ENCODE measurements around the gene ELMO1. TPM values are rescaled to one million over a fixed set of nuclear protein-coding genes. Genes with fewer than 3 reads are reported as not detected.

The ELMO1 gene
- total RNA-seq, 1 experiment from 2014 or later, result not detected

- Histone ChIP-seq H3K4me2 (ENCODE audit: low read length) (no peak overlapping the region), H2AFZ (ENCODE audit: low read length) (no peak overlapping the region), H3K9me2 (replicated peaks; ENCODE audit: low read length) (no peaks in the 10 kb centered on the region), H3K9me3 (ENCODE audit: low read length) (no peaks in the 10 kb centered on the region), H3K27ac (ENCODE audit: low read length) (no peak overlapping the region), H4K20me1 (ENCODE audit: low read length) (no peaks in the 10 kb centered on the region), H3K79me2 (ENCODE audit: low read length) (no peaks in the 10 kb centered on the region), H3F3A (ENCODE audit: low read length, unreplicated experiment) (no peaks in the 10 kb centered on the region), H3K9ac (ENCODE audit: low read length) (no peak overlapping the region), H3K36me3 (ENCODE audit: low read depth, low read length) (no peaks in the 10 kb centered on the region), H3K4me1 (ENCODE audit: insufficient read depth, low read length) (no peaks in the 10 kb centered on the region), H3K4me3 (ENCODE audit: low read length) (no peak overlapping the region), H3K27me3 (ENCODE audit: low read length) (no peaks in the 10 kb centered on the region)
- no peak for DNase-seq
- POLR2A ChIA-PET (ENCODE audit: unreplicated experiment), result no interaction called here
- TF ChIP-seq EZH2 (IDR thresholded peaks at IDR 0.05; ENCODE audit: low read length, unreplicated experiment), result no peak
- TF ChIP-seq EZH2phosphoT487 (IDR thresholded peaks at IDR 0.05; ENCODE audit: borderline replicate concordance, low read length), result no peak
- no peak for ATAC-seq
- BruUV-seq (replicated peaks), result no TSS peak
- CTCF ChIA-PET, result no interaction called here
- intact Hi-C loops (cut with micrococcal nuclease), result no loop called here
These were observed 596.6 kb downstream of the ELMO1 start for GRCh38 chr7:36852017-36852416.

GRCh38 chr7:36851382-36851781 is 597.3 kb downstream of the ELMO1 start:
- H3K27me3 ChIP-seq (ENCODE audit: low read length), result no peaks in the 10 kb centered on the region
- intact Hi-C loops (cut with micrococcal nuclease), result no loop called here
- no peak overlapping the region for H2AFZ ChIP-seq (ENCODE audit: low read length)
- no peak for TF ChIP-seq EZH2 (IDR thresholded peaks at IDR 0.05; ENCODE audit: low read length, unreplicated experiment)
- TF ChIP-seq CTCF (conservative IDR thresholded peaks at IDR 0.05; ENCODE audit: low read depth, low read length), result no peak
- TF ChIP-seq EZH2phosphoT487 (IDR thresholded peaks at IDR 0.05; ENCODE audit: borderline replicate concordance, low read length), result no peak
- H3F3A ChIP-seq (ENCODE audit: low read length, unreplicated experiment), result no peaks in the 10 kb centered on the region
- no peak overlapping the region for H3K27ac ChIP-seq (ENCODE audit: low read length)
- no TSS peak for BruUV-seq (replicated peaks)
- CTCF ChIA-PET, result no interaction called here
- H3K4me2 ChIP-seq (ENCODE audit: low read length), result no peak overlapping the region
- no peaks in the 10 kb centered on the region for H3K9me3 ChIP-seq (ENCODE audit: low read length)
- no peak overlapping the region for H3K9ac ChIP-seq (ENCODE audit: low read length)
- no peaks in the 10 kb centered on the region for H4K20me1 ChIP-seq (ENCODE audit: low read length)
- H3K36me3 ChIP-seq (ENCODE audit: low read depth, low read length), result no peaks in the 10 kb centered on the region
- H3K79me2 ChIP-seq (ENCODE audit: low read length), result no peaks in the 10 kb centered on the region
- POLR2A ChIA-PET (ENCODE audit: unreplicated experiment), result no interaction called here
- H3K4me3 ChIP-seq (ENCODE audit: low read length), result no peak overlapping the region
- no peaks in the 10 kb centered on the region for H3K4me1 ChIP-seq (ENCODE audit: insufficient read depth, low read length)
- DNase-seq (no peak), ATAC-seq (no peak)
- no peaks in the 10 kb centered on the region for H3K9me2 ChIP-seq (replicated peaks; ENCODE audit: low read length)

- Histone ChIP-seq H3K4me1 (ENCODE audit: insufficient read depth, low read length) (no peaks in the 10 kb centered on the region), H3K9ac (ENCODE audit: low read length) (no peak overlapping the region), H3K9me2 (replicated peaks; ENCODE audit: low read length) (no peaks in the 10 kb centered on the region), H3K4me3 (ENCODE audit: low read length) (no peak overlapping the region), H2AFZ (ENCODE audit: low read length) (no peak overlapping the region), H3K27ac (ENCODE audit: low read length) (no peak overlapping the region), H3K9me3 (ENCODE audit: low read length) (no peaks in the 10 kb centered on the region), H3K79me2 (ENCODE audit: low read length) (no peaks in the 10 kb centered on the region), H3K36me3 (ENCODE audit: low read depth, low read length) (no peaks in the 10 kb centered on the region), H3K4me2 (ENCODE audit: low read length) (no peak overlapping the region), H3F3A (ENCODE audit: low read length, unreplicated experiment) (no peaks in the 10 kb centered on the region), H4K20me1 (ENCODE audit: low read length) (no peaks in the 10 kb centered on the region), H3K27me3 (ENCODE audit: low read length) (no peaks in the 10 kb centered on the region)
- intact Hi-C loops (cut with micrococcal nuclease), result no loop called here
- CTCF ChIA-PET, result no interaction called here
- POLR2A ChIA-PET (ENCODE audit: unreplicated experiment), result no interaction called here
- DNase-seq, result no peak
- ATAC-seq, result no peak
- TF ChIP-seq EZH2 (IDR thresholded peaks at IDR 0.05; ENCODE audit: low read length, unreplicated experiment) (no peak), CTCF (conservative IDR thresholded peaks at IDR 0.05; ENCODE audit: low read depth, low read length) (no peak), EZH2phosphoT487 (IDR thresholded peaks at IDR 0.05; ENCODE audit: borderline replicate concordance, low read length) (no peak)
- no TSS peak for BruUV-seq (replicated peaks)
These were observed 600.7 kb downstream of the ELMO1 start for GRCh38 chr7:36847946-36848345.
